Naive thymus-derived CD4-positive, alpha-beta T cell (primary cell): Measurements from ENCODE around the gene SMYD3. TPM values are rescaled to one million over a fixed set of nuclear protein-coding genes. Genes with fewer than 3 reads are reported as not detected.

Experiments
- ATAC-seq: fragments of 150-1000 bp; cut with Tn5 transposase; 2 replicates; pipeline ENCODE4 v1.10.0; 2021; ENCODE audit warnings: mild to moderate bottlenecking, moderate library complexity
- CTCF ChIA-PET: fragments of 350-600 bp; sonication (Branson Sonifier 250); formaldehyde crosslinking; loops from one replicate; lab custom pipeline; 2021; ENCODE audit warnings: antibody characterized with exemption; lab: Charles Lee
- POLR2A ChIA-PET: fragments of 350-600 bp; sonication (Branson Sonifier 250); formaldehyde crosslinking; loops from one replicate; lab custom pipeline; 2021; ENCODE audit warnings: antibody characterized with exemption, inconsistent platforms; lab: Charles Lee
- DNase-seq, 9 donors: peaks; one replicate each; pipeline versions ENCODE4 v3.0.0 to v3.0.0-alpha.2; 2020 to 2022; ENCODE audit warnings: mixed read lengths in 1 of 9
- H3K27ac ChIP-seq: one replicate; pipeline ENCODE4 v1.7.0; 2013; ENCODE audit warnings: mild to moderate bottlenecking, low read depth, low read length, moderate library complexity
- H3K27me3 ChIP-seq, 2 donors: one replicate each; pipeline ENCODE4 v1.7.0; 2013; ENCODE audit warnings: low read length in 2 of 2, mild to moderate bottlenecking in 2 of 2, moderate library complexity in 2 of 2; ENCODE audit not compliant: control insufficient read depth in 2 of 2, insufficient read depth in 2 of 2
- H3K36me3 ChIP-seq, 3 experiments: 1 replicate in 2 of 3; 2 replicates in 1 of 3; pipeline ENCODE4 v1.7.0; 2013; ENCODE audit warnings: low read length in 3 of 3, mild to moderate bottlenecking in 3 of 3, moderate library complexity in 1 of 3; ENCODE audit not compliant: insufficient read depth in 3 of 3, control insufficient read depth in 2 of 3
- H3K4me1 ChIP-seq, 2 donors: one replicate each; pipeline ENCODE4 v1.7.0; 2013; ENCODE audit warnings: low read length in 2 of 2, mild to moderate bottlenecking in 2 of 2, moderate library complexity in 1 of 2; ENCODE audit not compliant: control insufficient read depth in 2 of 2, insufficient read depth in 2 of 2
- H3K4me3 ChIP-seq: 2 replicates; pipeline ENCODE4 v1.7.0; 2013; ENCODE audit warnings: mild to moderate bottlenecking, low read length
- H3K9me3 ChIP-seq, 3 experiments: 1 replicate in 2 of 3; 2 replicates in 1 of 3; pipeline ENCODE4 v1.7.0; 2013; ENCODE audit warnings: low read length in 3 of 3; ENCODE audit not compliant: control insufficient read depth in 2 of 3
- H3K27ac Mint-ChIP-seq, 9 donors: one replicate each; pipeline ENCODE4 v1.8.0; 2020 to 2022; ENCODE audit warnings: mixed read lengths in 9 of 9, mild to moderate bottlenecking in 8 of 9, moderate library complexity in 5 of 9, inconsistent platforms in 2 of 9
- H3K27me3 Mint-ChIP-seq, 5 donors: one replicate each; pipeline ENCODE4 v1.8.0; 2021 to 2022; ENCODE audit warnings: mixed read lengths in 5 of 5, mild to moderate bottlenecking in 1 of 5
- H3K36me3 Mint-ChIP-seq, 5 donors: one replicate each; pipeline ENCODE4 v1.8.0; 2020 to 2022; ENCODE audit warnings: mixed read lengths in 5 of 5, mild to moderate bottlenecking in 3 of 5, inconsistent platforms in 1 of 5
- H3K4me1 Mint-ChIP-seq, 7 donors: one replicate each; pipeline ENCODE4 v1.8.0; 2020 to 2022; ENCODE audit warnings: mixed read lengths in 7 of 7, mild to moderate bottlenecking in 3 of 7, inconsistent platforms in 1 of 7
- H3K4me3 Mint-ChIP-seq, 10 donors: one replicate each; pipeline ENCODE4 v1.8.0; 2020 to 2022; ENCODE audit warnings: mild to moderate bottlenecking in 10 of 10, mixed read lengths in 10 of 10, moderate library complexity in 6 of 10, inconsistent platforms in 2 of 10
- H3K9me3 Mint-ChIP-seq, 11 donors: one replicate each; pipeline ENCODE4 v1.8.0; 2020 to 2022; ENCODE audit warnings: mixed read lengths in 11 of 11, mild to moderate bottlenecking in 4 of 11, inconsistent platforms in 1 of 11, moderate library complexity in 1 of 11
- intact Hi-C, 2 donors: fragments of 100-400 bp; cut with micrococcal nuclease; formaldehyde crosslinking; loops; one replicate each; pipeline ENCODE4 v1.15.1; 2023
- polyA plus RNA-seq, 2 donors: library from polyadenylated mRNA; unstranded; fragments of 300-500 nt; fragmentation: Illumina TruSeq; gene quantifications; one replicate each; pipeline ENCODE4 v1.2.3, GENCODE V29; 2021
- total RNA-seq, 6 experiments: library from RNA in 5 of 6; stranded (reverse) in 5 of 6; gene quantifications; 1 replicate in 5 of 6; 2 replicates in 1 of 6; pipeline ENCODE4 v1.2.3 and lab custom pipeline; 2021 to 2026

The SMYD3 gene
- total and polyA plus RNA-seq, 7 experiments from 2014 or later = 19.5 to 28.6 (median 24.4) TPM

- H3K9me3 Mint-ChIP-seq = peaks cover 0 to 19% (median 5%) of the 10 kb centered on the region in 11 donors
- no peak for DNase-seq
- H3K4me1 Mint-ChIP-seq = peaks cover 0 to 10% (median 4%) of the 10 kb centered on the region in 7 donors
- Histone ChIP-seq H3K36me3 (no peaks in the 10 kb centered on the region), H3K4me3 (no peak overlapping the region), H3K27me3 (no peaks in the 10 kb centered on the region), H3K4me1 (no peaks in the 10 kb centered on the region), H3K9me3 (no peaks in the 10 kb centered on the region), H3K27ac (no peak overlapping the region)
- H3K36me3 Mint-ChIP-seq = peaks cover 3 to 46% (median 41%) of the 10 kb centered on the region in 5 donors
- no peak overlapping the region for H3K4me3 Mint-ChIP-seq
- intact Hi-C loops = no loop called here
- no peaks in the 10 kb centered on the region for H3K27me3 Mint-ChIP-seq
- ChIA-PET CTCF (no interaction called here), POLR2A (no interaction called here)
- H3K27ac Mint-ChIP-seq = no peak overlapping the region
- ATAC-seq = no peak
Observed at GRCh38 chr1:246445503-246445902, 61.6 kb downstream of the SMYD3 start.

- no peak overlapping the region for H3K4me3 Mint-ChIP-seq
- H3K27ac Mint-ChIP-seq = no peak overlapping the region
- H3K36me3 Mint-ChIP-seq = peaks cover 3 to 48% (median 37%) of the 10 kb centered on the region in 5 donors
- H3K36me3 ChIP-seq = no peaks in the 10 kb centered on the region
- H3K27ac ChIP-seq = no peak overlapping the region
- intact Hi-C loops = no loop called here
- H3K4me1 Mint-ChIP-seq = peaks cover 0 to 11% (median 4%) of the 10 kb centered on the region in 7 donors
- no peak overlapping the region for H3K4me3 ChIP-seq
- peaks cover 0 to 19% (median 5%) of the 10 kb centered on the region in 11 donors for H3K9me3 Mint-ChIP-seq
- DNase-seq = no peak
- POLR2A ChIA-PET = no interaction called here
- H3K9me3 ChIP-seq = no peaks in the 10 kb centered on the region
- CTCF ChIA-PET = no interaction called here
- no peaks in the 10 kb centered on the region for H3K27me3 ChIP-seq
- ATAC-seq = no peak
- H3K4me1 ChIP-seq = no peaks in the 10 kb centered on the region
- no peaks in the 10 kb centered on the region for H3K27me3 Mint-ChIP-seq
Observed at GRCh38 chr1:246444617-246445016, 62.5 kb downstream of the SMYD3 start.

GRCh38 chr1:246437961-246438360 lies 69.1 kb downstream of the SMYD3 start:
- intact Hi-C loops = no loop called here
- H3K27ac Mint-ChIP-seq = no peak overlapping the region
- Histone ChIP-seq H3K4me1 (no peaks in the 10 kb centered on the region), H3K27me3 (no peaks in the 10 kb centered on the region), H3K27ac (no peak overlapping the region), H3K36me3 (no peaks in the 10 kb centered on the region), H3K4me3 (no peak overlapping the region), H3K9me3 (no peaks in the 10 kb centered on the region)
- peaks cover 0 to 7% (median 5%) of the 10 kb centered on the region in 7 donors for H3K4me1 Mint-ChIP-seq
- H3K36me3 Mint-ChIP-seq = peaks cover 2 to 73% (median 41%) of the 10 kb centered on the region in 5 donors
- H3K9me3 Mint-ChIP-seq = peaks cover 2 to 18% (median 11%) of the 10 kb centered on the region in 11 donors
- H3K27me3 Mint-ChIP-seq = no peaks in the 10 kb centered on the region
- no peak for ATAC-seq
- CTCF ChIA-PET = no interaction called here
- no peak overlapping the region for H3K4me3 Mint-ChIP-seq
- no peak for DNase-seq
- POLR2A ChIA-PET = no interaction called here

- ATAC-seq (no peak), DNase-seq (no peak)
- Mint-ChIP-seq H3K4me3 (no peak overlapping the region), H3K27ac (no peak overlapping the region), H3K36me3 (peaks cover 3 to 71% (median 33%) of the 10 kb centered on the region in 5 donors), H3K27me3 (no peaks in the 10 kb centered on the region), H3K4me1 (peaks cover 0 to 12% (median 6%) of the 10 kb centered on the region in 7 donors), H3K9me3 (peaks cover 0 to 18% (median 11%) of the 10 kb centered on the region in 11 donors)
- ChIA-PET POLR2A (no interaction called here), CTCF (no interaction called here)
- no peaks in the 10 kb centered on the region for H3K36me3 ChIP-seq
- H3K27ac ChIP-seq = no peak overlapping the region
- H3K27me3 ChIP-seq = no peaks in the 10 kb centered on the region
- no peak overlapping the region for H3K4me3 ChIP-seq
- H3K9me3 ChIP-seq = no peaks in the 10 kb centered on the region
- H3K4me1 ChIP-seq = no peaks in the 10 kb centered on the region
- intact Hi-C loops = no loop called here
Observed at GRCh38 chr1:246435421-246436041, 71.5 kb downstream of the SMYD3 start.

GRCh38 chr1:246434335-246434734 lies 72.7 kb downstream of the SMYD3 start:
- Mint-ChIP-seq H3K27me3 (no peaks in the 10 kb centered on the region), H3K4me3 (no peak overlapping the region), H3K27ac (no peak overlapping the region), H3K36me3 (peaks cover 6 to 65% (median 37%) of the 10 kb centered on the region in 5 donors), H3K4me1 (peaks cover 0 to 15% (median 8%) of the 10 kb centered on the region in 7 donors), H3K9me3 (peaks cover 3 to 22% (median 15%) of the 10 kb centered on the region in 11 donors)
- DNase-seq (no peak), ATAC-seq (no peak)
- H3K4me3 ChIP-seq = no peak overlapping the region
- H3K36me3 ChIP-seq = no peaks in the 10 kb centered on the region
- no peaks in the 10 kb centered on the region for H3K9me3 ChIP-seq
- CTCF ChIA-PET = no interaction called here
- POLR2A ChIA-PET = no interaction called here
- no peaks in the 10 kb centered on the region for H3K27me3 ChIP-seq
- H3K4me1 ChIP-seq = no peaks in the 10 kb centered on the region
- no peak overlapping the region for H3K27ac ChIP-seq
- intact Hi-C loops = no loop called here

GRCh38 chr1:246428542-246429308 lies 78.4 kb downstream of the SMYD3 start:
- Mint-ChIP-seq H3K27me3 (no peaks in the 10 kb centered on the region), H3K4me3 (no peak overlapping the region), H3K27ac (peak overlapping the region in 1 of 9 donors; percentile 25), H3K9me3 (peaks cover 0 to 10% (median 5%) of the 10 kb centered on the region in 11 donors), H3K4me1 (peaks cover 5 to 21% (median 11%) of the 10 kb centered on the region in 7 donors), H3K36me3 (peaks cover 7 to 33% (median 16%) of the 10 kb centered on the region in 5 donors)
- ATAC-seq (no peak), DNase-seq (no peak)
- Histone ChIP-seq H3K27me3 (no peaks in the 10 kb centered on the region), H3K36me3 (no peaks in the 10 kb centered on the region), H3K4me3 (no peak overlapping the region), H3K4me1 (no peaks in the 10 kb centered on the region), H3K27ac (no peak overlapping the region), H3K9me3 (no peaks in the 10 kb centered on the region)
- CTCF ChIA-PET = no interaction called here
- intact Hi-C loops = no loop called here
- POLR2A ChIA-PET = no interaction called here
